ENCODE measurements around the gene ZNF844.
A peak's percentile ranks its signal among the peaks of the same experiment; 100 is the strongest.

ZNF844 gene

GRCh38 chr19:12064590-12065538 is at the start of gene ZNF844:
Gene ZNF844, plus strand, starts transcription at chr19:12064731. Its CDS starts 143 bp downstream, at chr19:12064874.
- H3K27ac ChIP-seq, result peak within 1 kb of the TSS; percentile 93 to 94
- DNase-seq (ENCODE audit: low spot score), result peak; percentile 97
- peak within 1 kb of the TSS; percentile 80 for H3K4me3 ChIP-seq
- no peak for TF ChIP-seq CTCF (IDR thresholded peaks at IDR 0.05)

GRCh38 chr19:12015015-12015752 is 49.3 kb upstream of the ZNF844 start:
- Histone ChIP-seq H3K4me3 (no peak overlapping the region), H3K27ac (no peak overlapping the region)
- no peak for DNase-seq (ENCODE audit: low spot score)
- TF ChIP-seq CTCF (IDR thresholded peaks at IDR 0.05), result no peak

DNA sequence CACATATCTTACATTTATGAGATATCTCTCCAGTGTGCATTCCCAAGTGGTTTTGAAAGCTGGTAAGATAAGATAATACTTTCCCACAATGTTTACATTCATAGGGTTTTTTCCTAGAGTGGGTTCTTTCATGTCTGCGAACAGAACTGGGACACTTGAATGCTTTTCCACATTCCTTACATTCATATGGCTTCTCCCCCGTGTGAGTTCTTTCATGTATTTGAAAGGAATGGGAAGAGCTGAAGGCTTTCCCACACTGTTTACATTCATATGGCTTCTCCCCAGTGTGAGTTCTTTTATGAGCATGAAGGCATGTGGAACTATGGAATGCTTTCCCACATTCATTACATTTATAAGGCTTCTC is 48.8 kb upstream of the ZNF844 start:
- no peak for TF ChIP-seq CTCF (IDR thresholded peaks at IDR 0.05)
- H3K27ac ChIP-seq, result no peak overlapping the region
- DNase-seq (ENCODE audit: low spot score), result no peak
- H3K4me3 ChIP-seq, result no peak overlapping the region

GRCh38 chr19:12034198-12034597 is 30.3 kb upstream of the ZNF844 start:
- DNase-seq (ENCODE audit: low spot score), result no peak
- Histone ChIP-seq H3K27ac (no peak overlapping the region), H3K4me3 (peak overlapping the region; percentile 96)
- no peak for TF ChIP-seq CTCF (IDR thresholded peaks at IDR 0.05)

GRCh38 chr19:12034620-12035019 is 29.9 kb upstream of the ZNF844 start:
- no peak for DNase-seq (ENCODE audit: low spot score)
- TF ChIP-seq CTCF (IDR thresholded peaks at IDR 0.05), result no peak
- Histone ChIP-seq H3K27ac (no peak overlapping the region), H3K4me3 (peak overlapping the region; percentile 96)

GRCh38 chr19:12035220-12036172 is 29.0 kb upstream of the ZNF844 start, which contains the start of gene ZNF433:
Gene ZNF433, minus strand, starts transcription at chr19:12035679. Its CDS starts 140 bp downstream, at chr19:12035539.
- no peak for TF ChIP-seq CTCF (IDR thresholded peaks at IDR 0.05)
- Histone ChIP-seq H3K4me3 (peak within 1 kb of the TSS; percentile 96), H3K27ac (peak within 1 kb of the TSS; percentile 69 to 93)
- DNase-seq (ENCODE audit: low spot score), result peak; percentile 95

All from coronary artery (tissue), 2 donors.